Esophagus squamous epithelium (tissue), 4 donors: Measurements from ENCODE around the gene TNFRSF4.

Experiments
- CTCF ChIP-seq, 6 experiments: fragments of 450-650 bp in 4 of 6; fragments of 200-600 bp in 2 of 6; sonication (generic) in 2 of 6; IDR thresholded peaks; one replicate each; pipeline ENCODE4 v1.5.1; 2016 to 2019; ENCODE audit warnings: antibody characterized with exemption in 6 of 6, mild to moderate bottlenecking in 4 of 6, moderate library complexity in 4 of 6
- POLR2A ChIP-seq, 4 donors: fragments of 450-650 bp; IDR thresholded peaks; one replicate each; pipeline ENCODE4 v1.6.1; 2017; ENCODE audit warnings: antibody characterized with exemption in 4 of 4, mild to moderate bottlenecking in 4 of 4, moderate library complexity in 3 of 4

GRCh38 chr1:1256956-1257871 is 43.3 kb upstream of the TNFRSF4 start:
- TF ChIP-seq CTCF (IDR thresholded peaks at IDR 0.05) (no peak), POLR2A (IDR thresholded peaks at IDR 0.05) (no peak)
